Stimulated activated naive CD8-positive, alpha-beta T cell treated with anti-CD3 and anti-CD28 coated beads, Interleukin-15, Interleukin-2, amounts not matched to agents 100 ng/mL and 50 ng/mL, for 24 hours (primary cell): ENCODE data around the gene ZC3H12A.
"Not testable (repeated sequence)": the region's sequence is repeated elsewhere in the genome, so short reads cannot be mapped to it uniquely, and the experiment has no call there.

Source experiments
- H3K27ac Mint-ChIP-seq: one replicate; pipeline ENCODE4 v1.8.0; 2021; ENCODE audit warnings: mild to moderate bottlenecking, mixed read lengths
- H3K27me3 Mint-ChIP-seq: one replicate; pipeline ENCODE4 v1.8.0; 2021; ENCODE audit warnings: mixed read lengths
- H3K36me3 Mint-ChIP-seq: one replicate; pipeline ENCODE4 v1.8.0; 2021; ENCODE audit warnings: low read depth, mixed read lengths
- H3K4me1 Mint-ChIP-seq: one replicate; pipeline ENCODE4 v1.8.0; 2021; ENCODE audit warnings: low read depth, mixed read lengths
- H3K4me3 Mint-ChIP-seq: one replicate; pipeline ENCODE4 v1.8.0; 2021; ENCODE audit warnings: mild to moderate bottlenecking, mixed read lengths
- H3K9me3 Mint-ChIP-seq: one replicate; pipeline ENCODE4 v1.8.0; 2021; ENCODE audit warnings: mixed read lengths

ZC3H12A gene

GRCh38 chr1:37529888-37530287 lies 55.5 kb downstream of the ZC3H12A start:
- H3K27me3 Mint-ChIP-seq, H3K27ac Mint-ChIP-seq, H3K4me1 Mint-ChIP-seq, H3K4me3 Mint-ChIP-seq, H3K9me3 Mint-ChIP-seq: not testable (repeated sequence)
- H3K36me3 Mint-ChIP-seq = peaks cover 15% of the 10 kb centered on the region

GRCh38 chr1:37532418-37533156 lies 58.2 kb downstream of the ZC3H12A start:
- Mint-ChIP-seq H3K4me1 (peaks cover 12% of the 10 kb centered on the region), H3K36me3 (peaks cover 37% of the 10 kb centered on the region)
- H3K27me3 Mint-ChIP-seq, H3K27ac Mint-ChIP-seq, H3K9me3 Mint-ChIP-seq, H3K4me3 Mint-ChIP-seq: not testable (repeated sequence)

GRCh38 chr1:37533317-37534093 lies 59.1 kb downstream of the ZC3H12A start:
- Mint-ChIP-seq H3K4me3 (no peak overlapping the region), H3K27me3 (no peaks in the 10 kb centered on the region), H3K9me3 (no peaks in the 10 kb centered on the region), H3K27ac (no peak overlapping the region), H3K4me1 (peaks cover 16% of the 10 kb centered on the region), H3K36me3 (peaks cover 46% of the 10 kb centered on the region)
